Ovary (tissue), 9 donors: ENCODE results near the gene DTL. TPM values are rescaled to one million over a fixed set of nuclear protein-coding genes. Genes with fewer than 3 reads are reported as not detected.

ENCODE experiments used
- DNase-seq, 5 donors: peaks; one replicate each; pipeline ENCODE4 v3.0.0-alpha.2; 2019 to 2020
- H3K27ac ChIP-seq, 2 donors: fragments of 200-600 bp; one replicate each; pipeline versions ENCODE4 v1.5.1 to v1.8.0; 2019 to 2022
- H3K27me3 ChIP-seq: fragments of 200-600 bp; one replicate; pipeline ENCODE4 v1.8.0; 2022
- H3K36me3 ChIP-seq: fragments of 200-600 bp; sonication (generic); one replicate; pipeline ENCODE4 v1.5.1; 2019
- H3K4me1 ChIP-seq: one replicate; pipeline ENCODE4 v1.8.1; 2013; ENCODE audit warnings: mild to moderate bottlenecking, moderate library complexity; ENCODE audit not compliant: insufficient read depth
- H3K4me3 ChIP-seq: fragments of 200-600 bp; sonication (generic); one replicate; pipeline ENCODE4 v1.5.1; 2017
- H3K9me3 ChIP-seq, 2 donors: fragments of 200-600 bp in 1 of 2; sonication (generic) in 1 of 2; one replicate each; pipeline versions ENCODE4 v1.5.1 to v1.8.1; 2013 to 2019; ENCODE audit warnings: mild to moderate bottlenecking in 1 of 2, moderate library complexity in 1 of 2
- CTCF ChIP-seq, 3 donors: fragments of 450-650 bp in 2 of 3; fragments of 200-600 bp in 1 of 3; IDR thresholded peaks; one replicate each; pipeline versions ENCODE4 v1.5.1 to v1.8.0; 2016 to 2022; ENCODE audit warnings: antibody characterized with exemption in 3 of 3, mild to moderate bottlenecking in 1 of 3
- EP300 ChIP-seq: sonication (generic); formaldehyde crosslinking; IDR thresholded peaks from one replicate; pipeline ENCODE4 v1.6.1; 2017; ENCODE audit warnings: antibody characterized with exemption
- POLR2A ChIP-seq: fragments of 450-650 bp; IDR thresholded peaks from one replicate; pipeline ENCODE4 v1.6.1; 2017; ENCODE audit warnings: antibody characterized with exemption, mild to moderate bottlenecking, moderate library complexity
- WGBS, 3 donors: extraction: QIAGEN DNeasy Blood & Tissue Kit in 1 of 3; methylation state at CpG; one replicate each; pipeline versions ENCODE4 v1.1.5 to v1.1.7; 2013 to 2017; 5-methylcytosine and 5-hydroxymethylcytosine counted together
- intact Hi-C, 4 donors: fragments of 100-400 bp; cut with DNase I; formaldehyde crosslinking; loops; one replicate each; pipeline versions ENCODE4 v1.11.0 to v1.15.1; 2022 to 2023
- polyA plus RNA-seq, 2 donors: library from polyadenylated mRNA; stranded (reverse); fragments of 200-250 nt in 1 of 2; fragments of 350-450 nt in 1 of 2; fragmentation: Illumina TruSeq in 1 of 2; extraction: RNeasy Lipid Tissue Mini Kit (QIAGEN cat#74804) in 1 of 2; gene quantifications; one replicate each; pipeline ENCODE4 v1.2.3, GENCODE V29; 2013 to 2014
- total RNA-seq, 7 donors: library from RNA; depleted of rRNA in 2 of 7; stranded (reverse); fragments of >200 nt in 2 of 7; fragmentation: NEBNext Ultra II Directional in 3 of 7; extraction: Animal tissue kit (Norgen Biotek cat#: 25700) in 3 of 7; gene quantifications; one replicate each; pipeline versions ENCODE4 v1.1.0 to v1.2.4, GENCODE V29; 2016 to 2023
- donor health status: DM: no; HTN: no; CAD: no; lungs with moderate emphysema.
- donor health status: DM: no; HTN: no; CAD: no.
- donor health status: Bipolar disorder and iron deficiency.
- donor health status: DM: yes; HTN: yes; CAD: no.
- donor health status: DM: no; HTN: no; CAD: no.
- donor health status: DM: yes; HTN: yes; CAD: no.

DTL gene
- total and polyA plus RNA-seq, 9 donors = 0.11 to 2.0 (median 0.96) TPM

DNA sequence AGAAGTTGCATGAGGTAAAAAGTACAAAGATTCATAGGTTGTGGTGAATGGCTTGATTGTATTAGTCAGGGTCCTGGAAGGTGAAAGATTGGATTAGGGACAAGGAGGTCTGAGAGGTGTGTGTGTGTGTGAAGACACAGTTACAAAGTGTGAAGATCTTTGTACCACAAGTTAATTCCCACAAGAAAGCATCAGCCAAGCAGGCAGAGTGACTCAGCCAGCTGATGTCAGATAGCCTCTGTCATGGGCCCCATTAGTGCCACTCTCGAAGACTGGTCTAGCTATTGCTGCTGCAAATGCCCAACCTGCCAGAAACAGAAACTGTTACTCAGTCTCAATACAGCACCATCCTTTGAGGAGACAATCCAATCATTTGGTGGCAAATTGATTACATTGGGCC, 96.5 kb downstream of the DTL start:
- Histone ChIP-seq H3K4me3 (no peak overlapping the region), H3K36me3 (no peaks in the 10 kb centered on the region), H3K27ac (no peak overlapping the region), H3K27me3 (no peaks in the 10 kb centered on the region), H3K4me1 (no peaks in the 10 kb centered on the region), H3K9me3 (no peaks in the 10 kb centered on the region)
- 95 to 100% (median 100%) methylated on average over 1 of the region's 1 CpG for WGBS, 3 donors
- intact Hi-C loops = no loop called here
- no peak for TF ChIP-seq EP300
- no peak for TF ChIP-seq CTCF (IDR thresholded peaks at IDR 0.05)
- no peak for TF ChIP-seq POLR2A
- no peak for DNase-seq

DNA sequence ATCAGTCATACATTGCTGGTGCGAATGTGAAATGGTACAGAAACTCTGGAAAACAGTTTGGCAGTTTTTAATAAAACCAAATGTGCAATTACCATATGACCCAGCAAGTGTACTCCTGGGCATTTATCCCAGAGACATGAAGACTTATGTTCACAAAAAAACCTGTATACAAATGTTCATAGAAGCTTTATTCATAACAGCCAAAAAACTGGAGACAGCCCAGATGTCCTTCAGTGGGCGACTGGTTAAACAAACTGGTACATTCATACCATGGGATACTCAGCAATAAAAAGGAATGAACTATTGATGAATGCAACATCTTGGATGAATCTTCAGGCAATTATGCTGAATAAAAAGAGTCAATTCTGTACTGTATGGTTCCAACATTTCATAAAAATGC, 97.8 kb downstream of the DTL start:
- no peaks in the 10 kb centered on the region for H3K9me3 ChIP-seq
- no peak overlapping the region for H3K27ac ChIP-seq
- no peaks in the 10 kb centered on the region for H3K36me3 ChIP-seq
- H3K27me3 ChIP-seq = no peaks in the 10 kb centered on the region
- no peak for DNase-seq
- no peak overlapping the region for H3K4me3 ChIP-seq
- H3K4me1 ChIP-seq = no peaks in the 10 kb centered on the region
- TF ChIP-seq EP300 (no peak), CTCF (IDR thresholded peaks at IDR 0.05) (no peak), POLR2A (no peak)
- WGBS, 3 donors = 77 to 86% (median 83%) methylated on average over 2 of the region's 2 CpGs
- intact Hi-C loops = no loop called here

GRCh38 chr1:212135166-212135565, 99.6 kb downstream of the DTL start:
- Histone ChIP-seq H3K36me3 (no peaks in the 10 kb centered on the region), H3K27ac (no peak overlapping the region), H3K4me3 (no peak overlapping the region), H3K27me3 (no peaks in the 10 kb centered on the region), H3K9me3 (no peaks in the 10 kb centered on the region), H3K4me1 (no peaks in the 10 kb centered on the region)
- no peak for DNase-seq
- no peak for TF ChIP-seq CTCF (IDR thresholded peaks at IDR 0.05)
- intact Hi-C loops = no loop called here
- 95 to 98% (median 97%) methylated on average over 2 of the region's 2 CpGs for WGBS, 3 donors

DNA sequence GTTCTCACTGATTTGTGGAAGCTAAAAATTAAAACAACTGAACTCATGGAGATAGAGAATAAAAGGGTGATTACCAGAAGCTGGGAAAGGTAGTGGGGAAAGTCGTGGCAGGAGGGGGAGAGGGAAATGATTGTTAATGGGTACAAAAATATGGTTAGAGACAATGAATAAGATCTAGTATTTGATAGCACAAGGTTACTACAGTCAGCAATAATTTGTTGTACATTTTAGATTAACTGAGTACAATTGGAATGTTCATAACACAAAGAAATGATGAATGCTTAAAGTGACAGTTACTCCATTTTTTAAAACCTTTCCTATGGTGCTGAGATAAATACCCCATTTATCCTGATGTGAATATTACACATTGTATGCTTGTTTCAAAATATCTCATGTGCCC, 102.3 kb downstream of the DTL start:
- intact Hi-C loops = no loop called here
- no peak for DNase-seq
- WGBS, 3 donors = 68 to 80% (median 73%) methylated on average over 1 of the region's 1 CpG
- TF ChIP-seq EP300 (no peak), CTCF (IDR thresholded peaks at IDR 0.05) (no peak), POLR2A (no peak)
- no peaks in the 10 kb centered on the region for H3K27me3 ChIP-seq
- H3K4me3 ChIP-seq = no peak overlapping the region
- no peaks in the 10 kb centered on the region for H3K9me3 ChIP-seq
- no peak overlapping the region for H3K27ac ChIP-seq
- no peaks in the 10 kb centered on the region for H3K4me1 ChIP-seq
- no peaks in the 10 kb centered on the region for H3K36me3 ChIP-seq

GRCh38 chr1:212138457-212138856, 102.9 kb downstream of the DTL start:
- Histone ChIP-seq H3K9me3 (no peaks in the 10 kb centered on the region), H3K4me3 (no peak overlapping the region), H3K4me1 (no peaks in the 10 kb centered on the region), H3K27me3 (no peaks in the 10 kb centered on the region), H3K27ac (no peak overlapping the region), H3K36me3 (no peaks in the 10 kb centered on the region)
- no peak for DNase-seq
- 88 to 91% (median 90%) methylated on average over 5 of the region's 5 CpGs for WGBS, 3 donors
- TF ChIP-seq POLR2A = no peak
- TF ChIP-seq EP300 = no peak
- TF ChIP-seq CTCF (IDR thresholded peaks at IDR 0.05) = no peak
- intact Hi-C loops = no loop called here
